ENCODE data around the gene POLDIP3.

POLDIP3 gene

DNA sequence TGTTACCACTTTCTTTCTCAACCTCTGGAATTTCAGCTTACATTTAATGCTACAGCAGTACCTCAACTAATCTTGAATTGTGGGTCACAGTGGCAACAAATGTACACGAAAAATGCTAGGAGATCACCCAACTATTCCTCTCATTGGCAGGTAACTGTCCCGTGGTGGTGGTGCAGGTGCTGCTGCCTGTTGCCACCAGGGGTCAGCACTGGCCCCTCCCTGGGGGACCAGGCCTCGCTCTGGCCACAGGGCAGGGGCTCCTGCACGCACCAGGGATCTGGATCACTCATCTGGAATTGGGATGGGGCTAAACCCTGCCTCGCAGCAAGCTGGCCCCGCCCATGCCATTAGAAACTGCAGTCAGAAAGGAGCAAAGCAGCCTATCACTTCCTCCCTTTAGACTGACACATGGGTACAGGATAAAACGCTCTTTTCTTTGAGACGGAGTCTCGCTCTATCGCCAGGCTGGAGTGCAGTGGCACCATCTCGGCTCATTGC, 6.9 kb upstream of the POLDIP3 start (continued):
- no peak for TF ChIP-seq YY2 (tag by site-specific recombination; IDR thresholded peaks at IDR 0.05)
- no peak for TF ChIP-seq ZNF501 (tag by site-specific recombination; IDR thresholded peaks at IDR 0.05)

GRCh38 chr22:42620084-42620483, 5.4 kb upstream of the POLDIP3 start:
- Histone ChIP-seq H3K4me3 (ENCODE audit: low read depth, low read length) (no peak overlapping the region), H3K36me3 (ENCODE audit: control insufficient read depth in 2 of 2, insufficient read depth in 1 of 2, low read length in 2 of 2) (peaks cover 2 to 44% of the 10 kb centered on the region in 2 experiments; a peak in 1 of 3 replicates), H3K4me1 (ENCODE audit: control insufficient read depth, insufficient read depth, low read length) (peaks cover 5% of the 10 kb centered on the region), H3K27ac (ENCODE audit: extremely low read depth, low read depth, low read length) (peak overlapping the region; percentile 7; the same call in 1 of the 2 replicates), H3K9me3 (ENCODE audit: control insufficient read depth, insufficient read depth, low read depth, low read length) (no peaks in the 10 kb centered on the region)
- TF ChIP-seq ZNF843 (tag by site-specific recombination; IDR thresholded peaks at IDR 0.05), result no peak
- TF ChIP-seq ZNF776 (tag by site-specific recombination; IDR thresholded peaks at IDR 0.05; ENCODE audit: borderline replicate concordance), result no peak
- no peak for TF ChIP-seq ZNF292 (tag by site-specific recombination; IDR thresholded peaks at IDR 0.05; ENCODE audit: borderline replicate concordance, low read depth)
- no peak for TF ChIP-seq PRDM10 (tag by site-specific recombination; IDR thresholded peaks at IDR 0.05)
- peak; percentile 19; the same call in 1 of the 2 replicates for TF ChIP-seq KLF8 (tag by site-specific recombination; IDR thresholded peaks at IDR 0.05)
- POLR2A ChIA-PET, result no interaction called here
- CTCF ChIA-PET, result interaction anchor here (1.3 to 4.4 kb wide), 3 partner anchors 8 to 43 kb away, joined by 4 to 23 read pairs (median 6); no protein-coding TSS in a partner anchor

- ChIA-PET CTCF (interaction anchor here (0.5 to 1.4 kb wide), 4 partner anchors 12 to 441 kb away, joined by 3 to 5 read pairs (median 4); no protein-coding TSS in a partner anchor), POLR2A (no interaction called here)
- peaks cover 0 to 39% of the 10 kb centered on the region in 2 experiments; a peak in 1 of 3 replicates for H3K36me3 ChIP-seq (ENCODE audit: control insufficient read depth in 2 of 2, insufficient read depth in 1 of 2, low read length in 2 of 2)
- H3K9me3 ChIP-seq (ENCODE audit: control insufficient read depth, insufficient read depth, low read depth, low read length), result no peaks in the 10 kb centered on the region
- H3K27ac ChIP-seq (ENCODE audit: extremely low read depth, low read depth, low read length), result no peak overlapping the region
- peaks cover 5% of the 10 kb centered on the region for H3K4me1 ChIP-seq (ENCODE audit: control insufficient read depth, insufficient read depth, low read length)
- H3K4me3 ChIP-seq (ENCODE audit: low read depth, low read length), result no peak overlapping the region
- TF ChIP-seq ZNF548 (tag by site-specific recombination; IDR thresholded peaks at IDR 0.05) (no peak), ZXDB (tag by site-specific recombination; IDR thresholded peaks at IDR 0.05) (no peak), ZSCAN18 (tag by site-specific recombination; IDR thresholded peaks at IDR 0.05) (no peak), ZNF518A (tag by site-specific recombination; conservative IDR thresholded peaks at IDR 0.05; ENCODE audit: low read depth) (no peak), PRDM4 (tag by site-specific recombination; IDR thresholded peaks at IDR 0.05) (no peak), ZNF16 (tag by site-specific recombination; IDR thresholded peaks at IDR 0.05; ENCODE audit: low read depth) (no peak), ZNF600 (tag by site-specific recombination; IDR thresholded peaks at IDR 0.05) (no peak), ZNF830 (tag by site-specific recombination; IDR thresholded peaks at IDR 0.05; ENCODE audit: low read depth) (no peak), ZNF175 (tag by site-specific recombination; IDR thresholded peaks at IDR 0.05) (no peak), ZBTB7A (tag by site-specific recombination; IDR thresholded peaks at IDR 0.05; ENCODE audit: low read depth) (no peak), ZNF19 (tag by site-specific recombination; IDR thresholded peaks at IDR 0.05; ENCODE audit: low read depth) (no peak), ZNF664 (tag by site-specific recombination; IDR thresholded peaks at IDR 0.05) (no peak)
Measured at GRCh38 chr22:42619261-42620063, 4.8 kb upstream of the POLDIP3 start.

Data from HEK293 (cell line).